Lower leg skin (tissue), 4 donors: Measurements from ENCODE around the gene NATD1. TPM values are rescaled to one million over a fixed set of nuclear protein-coding genes. Genes with fewer than 3 reads are reported as not detected.
A peak's percentile ranks its signal among the peaks of the same experiment; 100 is the strongest.

ENCODE experiments used
- DNase-seq, 2 donors: peaks; one replicate each; pipeline ENCODE4 v3.0.0-alpha.2; 2019; ENCODE audit warnings: low spot score in 2 of 2
- H3K4me3 ChIP-seq: fragments of 200-600 bp; sonication (generic); 2 replicates; pipeline ENCODE4 v1.5.1; 2017; ENCODE audit warnings: mild to moderate bottlenecking, low read depth; ENCODE audit not compliant: poor library complexity, severe bottlenecking
- CTCF ChIP-seq, 3 donors: fragments of 450-650 bp; IDR thresholded peaks; one replicate each; pipeline ENCODE4 v1.5.1; 2016; ENCODE audit warnings: antibody characterized with exemption in 3 of 3, mild to moderate bottlenecking in 3 of 3, moderate library complexity in 2 of 3
- POLR2A ChIP-seq, 2 donors: fragments of 450-650 bp; IDR thresholded peaks; one replicate each; pipeline ENCODE4 v1.6.1; 2016 to 2017; ENCODE audit warnings: antibody characterized with exemption in 2 of 2, mild to moderate bottlenecking in 1 of 2, moderate library complexity in 1 of 2
- WGBS, 2 donors: methylation state at CpG; one replicate each; pipeline ENCODE4 v1.1.5; 2018; 5-methylcytosine and 5-hydroxymethylcytosine counted together
- intact Hi-C: fragments of 100-400 bp; cut with DNase I; formaldehyde crosslinking; loops from one replicate; pipeline ENCODE4 v1.15.0; 2023; ENCODE audit warnings: low total_unique reads
- total RNA-seq, 4 donors: library from RNA; depleted of rRNA; stranded (reverse); fragments of >200 nt; gene quantifications; one replicate each; pipeline ENCODE4 v1.1.0, GENCODE V29; 2016

NATD1 gene
- total RNA-seq, 4 donors from 2014 or later, result 12.3 to 18.8 (median 16.0) TPM

- 64 to 65% methylated on average over 19 of the region's 19 CpGs for WGBS, 2 donors
These were observed 42.1 kb upstream of the NATD1 start for GRCh38 chr17:21295036-21295952.

GRCh38 chr17:21294321-21295035, 41.3 kb upstream of the NATD1 start:
- TF ChIP-seq POLR2A (IDR thresholded peaks at IDR 0.05) (no peak), CTCF (IDR thresholded peaks at IDR 0.05) (no peak)
- intact Hi-C loops, result no loop called here
- no peak for DNase-seq

More at GRCh38 chr17:21295036-21295952, 42.1 kb upstream of the NATD1 start:
- intact Hi-C loops, result no loop called here
- DNase-seq, result no peak
- TF ChIP-seq POLR2A (IDR thresholded peaks at IDR 0.05) (no peak), CTCF (IDR thresholded peaks at IDR 0.05) (no peak)
- H3K4me3 ChIP-seq, result no peak overlapping the region

GRCh38 chr17:21293831-21294210, 40.6 kb upstream of the NATD1 start:
- TF ChIP-seq CTCF (IDR thresholded peaks at IDR 0.05), result no peak
- TF ChIP-seq POLR2A (IDR thresholded peaks at IDR 0.05), result no peak
- DNase-seq, result no peak
- WGBS, 2 donors, result 55 to 67% methylated on average over 10 of the region's 10 CpGs
- intact Hi-C loops, result no loop called here
- no peak overlapping the region for H3K4me3 ChIP-seq

More at GRCh38 chr17:21294321-21295035, 41.3 kb upstream of the NATD1 start:
- 64 to 68% methylated on average over 12 of the region's 12 CpGs for WGBS, 2 donors
- H3K4me3 ChIP-seq, result no peak overlapping the region

- intact Hi-C loops, result no loop called here
- no peak overlapping the region for H3K4me3 ChIP-seq
- TF ChIP-seq POLR2A (IDR thresholded peaks at IDR 0.05), result no peak
- TF ChIP-seq CTCF (IDR thresholded peaks at IDR 0.05), result no peak
- 80% methylated on average over 20 of the region's 20 CpGs for WGBS, 2 donors
- no peak for DNase-seq
These were observed 39.9 kb upstream of the NATD1 start for GRCh38 chr17:21292867-21293830.

- WGBS, 2 donors, result 60 to 65% methylated on average over 12 of the region's 12 CpGs
These were observed 38.7 kb upstream of the NATD1 start for GRCh38 chr17:21291862-21292261.

More at GRCh38 chr17:21291862-21292261, 38.7 kb upstream of the NATD1 start:
- intact Hi-C loops, result no loop called here
- no peak for TF ChIP-seq CTCF (IDR thresholded peaks at IDR 0.05)
- no peak for TF ChIP-seq POLR2A (IDR thresholded peaks at IDR 0.05)
- H3K4me3 ChIP-seq, result no peak overlapping the region
- DNase-seq, result peak in 1 of 2 donors; percentile 87
